H9 (cell line): Measurements from ENCODE around the gene PPP1R14C. TPM values are rescaled to one million over a fixed set of nuclear protein-coding genes. Genes with fewer than 3 reads are reported as not detected.

Experiments
- DNase-seq: peaks from one replicate; pipeline ENCODE4 v3.0.0-alpha.2; 2017
- H2AFZ ChIP-seq: one replicate; pipeline ENCODE4 v1.6.1; 2013; ENCODE audit warnings: mild to moderate bottlenecking, low read length, control low read depth, moderate library complexity
- H2AK5ac ChIP-seq: 2 replicates; pipeline ENCODE4 v1.6.1; 2013; ENCODE audit warnings: low read length, control low read depth, mixed read lengths; ENCODE audit not compliant: insufficient read length
- H2BK120ac ChIP-seq: one replicate; pipeline ENCODE4 v1.6.1; 2013; ENCODE audit warnings: low read depth, mild to moderate bottlenecking, low read length, control low read depth, inconsistent platforms; ENCODE audit not compliant: poor library complexity, severe bottlenecking
- H2BK12ac ChIP-seq: 2 replicates; pipeline ENCODE4 v1.6.1; 2013; ENCODE audit warnings: low read length, control low read depth, mixed read lengths, low read depth; ENCODE audit not compliant: insufficient read length
- H2BK15ac ChIP-seq: 2 replicates; pipeline ENCODE4 v1.6.1; 2013; ENCODE audit warnings: low read depth, low read length, control low read depth
- H2BK20ac ChIP-seq: one replicate; pipeline ENCODE4 v1.6.1; 2013; ENCODE audit warnings: low read depth, mild to moderate bottlenecking, low read length, control low read depth, inconsistent platforms; ENCODE audit not compliant: poor library complexity, severe bottlenecking
- H2BK5ac ChIP-seq: 2 replicates; pipeline ENCODE4 v1.6.1; 2013; ENCODE audit warnings: low read length, control low read depth, mixed read lengths; ENCODE audit not compliant: insufficient read length
- H3K14ac ChIP-seq: 2 replicates; pipeline ENCODE4 v1.6.1; 2013; ENCODE audit warnings: low read length, control low read depth; ENCODE audit not compliant: insufficient read depth
- H3K18ac ChIP-seq: 2 replicates; pipeline ENCODE4 v1.6.1; 2013; ENCODE audit warnings: low read depth, mild to moderate bottlenecking, mixed read lengths, low read length, control low read depth; ENCODE audit not compliant: insufficient read length
- H3K23ac ChIP-seq: 2 replicates; pipeline ENCODE4 v1.6.1; 2013; ENCODE audit warnings: low read length, control low read depth, mixed read lengths, low read depth; ENCODE audit not compliant: insufficient read length
- H3K23me2 ChIP-seq: 2 replicates; pipeline ENCODE4 v1.6.1; 2013; ENCODE audit warnings: low read depth, mild to moderate bottlenecking, mixed read lengths, low read length, control low read depth; ENCODE audit not compliant: insufficient read length, poor library complexity, severe bottlenecking
- H3K27ac ChIP-seq: 2 replicates; pipeline ENCODE4 v1.5.1; 2013; ENCODE audit warnings: low read length, control low read depth, mixed read lengths, low read depth; ENCODE audit not compliant: insufficient read length
- H3K27me3 ChIP-seq: 2 replicates; pipeline ENCODE4 v1.6.1; 2013; ENCODE audit warnings: low read length, control low read depth, inconsistent platforms; ENCODE audit not compliant: insufficient read depth
- H3K4ac ChIP-seq: 2 replicates; pipeline ENCODE4 v1.6.1; 2013; ENCODE audit warnings: low read depth, mild to moderate bottlenecking, control low read depth, inconsistent platforms, low read length, moderate library complexity
- H3K4me1 ChIP-seq: 2 replicates; pipeline ENCODE4 v1.6.1; 2013; ENCODE audit warnings: low read length, control low read depth, inconsistent platforms; ENCODE audit not compliant: insufficient read depth
- H3K4me2 ChIP-seq: 2 replicates; pipeline ENCODE4 v1.6.1; 2013; ENCODE audit warnings: low read length, control low read depth, mixed read lengths; ENCODE audit not compliant: insufficient read length, insufficient read depth
- H3K56ac ChIP-seq: 2 replicates; pipeline ENCODE4 v1.6.1; 2013; ENCODE audit warnings: low read depth, mild to moderate bottlenecking, mixed read lengths, low read length, control low read depth; ENCODE audit not compliant: insufficient read length
- H3K79me1 ChIP-seq: 2 replicates; pipeline ENCODE4 v1.6.1; 2013; ENCODE audit warnings: low read depth, mild to moderate bottlenecking, moderate library complexity, low read length, control low read depth, inconsistent platforms; ENCODE audit not compliant: insufficient read depth, poor library complexity, severe bottlenecking
- H3K79me2 ChIP-seq: 2 replicates; pipeline ENCODE4 v1.6.1; 2013; ENCODE audit warnings: low read length, control low read depth, inconsistent platforms; ENCODE audit not compliant: insufficient read depth
- H3K9ac ChIP-seq: 2 replicates; pipeline ENCODE4 v1.6.1; 2013; ENCODE audit warnings: low read length, control low read depth, mixed read lengths; ENCODE audit not compliant: insufficient read length; ENCODE audit errors: extremely low read depth
- H3K9me3 ChIP-seq: one replicate; pipeline ENCODE4 v1.6.1; 2013; ENCODE audit warnings: low read depth, low read length, inconsistent platforms; ENCODE audit not compliant: control insufficient read depth
- H3T11ph ChIP-seq: one replicate; pipeline ENCODE4 v1.6.1; 2013; ENCODE audit warnings: mild to moderate bottlenecking, low read length, control low read depth, inconsistent platforms
- H4K20me1 ChIP-seq: one replicate; pipeline ENCODE4 v1.6.1; 2013; ENCODE audit not compliant: control insufficient read depth, insufficient read length, insufficient read depth
- H4K5ac ChIP-seq: 2 replicates; pipeline ENCODE4 v1.6.1; 2013; ENCODE audit warnings: low read depth, mild to moderate bottlenecking, mixed read lengths, low read length, control low read depth; ENCODE audit not compliant: insufficient read length
- H4K8ac ChIP-seq: replicated peaks from 2 replicates; pipeline ENCODE4 v1.6.1; 2013; ENCODE audit warnings: low read length, control low read depth, mixed read lengths, low read depth; ENCODE audit not compliant: insufficient read length
- H4K91ac ChIP-seq: 2 replicates; pipeline ENCODE4 v1.6.1; 2013; ENCODE audit warnings: low read depth, mild to moderate bottlenecking, moderate library complexity, mixed read lengths, low read length, control low read depth; ENCODE audit not compliant: insufficient read length
- H3K27ac Mint-ChIP-seq, 3 experiments: 2 replicates in 2 of 3; 3 replicates in 1 of 3; pipeline ENCODE4 v1.8.0; 2020 to 2021; ENCODE audit warnings: mixed read lengths in 3 of 3, mild to moderate bottlenecking in 1 of 3, moderate library complexity in 1 of 3
- H3K27me3 Mint-ChIP-seq: 2 replicates; pipeline ENCODE4 v1.8.0; 2021; ENCODE audit warnings: low read depth, mild to moderate bottlenecking, moderate library complexity, mixed read lengths
- H3K36me3 Mint-ChIP-seq, 3 experiments: 2 replicates in 2 of 3; 3 replicates in 1 of 3; pipeline ENCODE4 v1.8.0; 2020 to 2021; ENCODE audit warnings: low read depth in 3 of 3, mixed read lengths in 3 of 3; ENCODE audit not compliant: insufficient read depth in 1 of 3
- H3K4me1 Mint-ChIP-seq, 2 experiments: 2 replicates each; pipeline ENCODE4 v1.8.0; 2020; ENCODE audit warnings: mixed read lengths in 2 of 2
- H3K4me3 Mint-ChIP-seq, 2 experiments: 2 replicates in 1 of 2; 3 replicates in 1 of 2; pipeline ENCODE4 v1.8.0; 2020 to 2021; ENCODE audit warnings: mild to moderate bottlenecking in 2 of 2, mixed read lengths in 2 of 2, moderate library complexity in 1 of 2
- H3K9me3 Mint-ChIP-seq, 2 experiments: 2 replicates in 1 of 2; 3 replicates in 1 of 2; pipeline ENCODE4 v1.8.0; 2020; ENCODE audit warnings: mild to moderate bottlenecking in 2 of 2, mixed read lengths in 2 of 2, moderate library complexity in 1 of 2
- CTCF ChIP-seq: fragments of 200-600 bp; sonication (generic); conservative IDR thresholded peaks from 3 replicates; pipeline ENCODE4 v1.8.0; 2021; ENCODE audit warnings: antibody characterized with exemption, mild to moderate bottlenecking
- WGBS: extraction: QIAGEN DNeasy Blood & Tissue Kit; methylation state at CpG from one replicate; pipeline ENCODE4 v1.1.7; 2013; ENCODE audit warnings: missing lambda C conversion rate, low lambda C conversion rate, mixed read lengths; ENCODE audit not compliant: insufficient read length; ENCODE audit errors: extremely low coverage; 5-methylcytosine and 5-hydroxymethylcytosine counted together
- total RNA-seq: library from RNA; stranded (reverse); gene quantifications from 2 replicates; pipeline ENCODE4 v1.2.1, GENCODE V29; 2021

PPP1R14C gene
- total RNA-seq, 1 experiment from 2014 or later, result 0.37 TPM

DNA sequence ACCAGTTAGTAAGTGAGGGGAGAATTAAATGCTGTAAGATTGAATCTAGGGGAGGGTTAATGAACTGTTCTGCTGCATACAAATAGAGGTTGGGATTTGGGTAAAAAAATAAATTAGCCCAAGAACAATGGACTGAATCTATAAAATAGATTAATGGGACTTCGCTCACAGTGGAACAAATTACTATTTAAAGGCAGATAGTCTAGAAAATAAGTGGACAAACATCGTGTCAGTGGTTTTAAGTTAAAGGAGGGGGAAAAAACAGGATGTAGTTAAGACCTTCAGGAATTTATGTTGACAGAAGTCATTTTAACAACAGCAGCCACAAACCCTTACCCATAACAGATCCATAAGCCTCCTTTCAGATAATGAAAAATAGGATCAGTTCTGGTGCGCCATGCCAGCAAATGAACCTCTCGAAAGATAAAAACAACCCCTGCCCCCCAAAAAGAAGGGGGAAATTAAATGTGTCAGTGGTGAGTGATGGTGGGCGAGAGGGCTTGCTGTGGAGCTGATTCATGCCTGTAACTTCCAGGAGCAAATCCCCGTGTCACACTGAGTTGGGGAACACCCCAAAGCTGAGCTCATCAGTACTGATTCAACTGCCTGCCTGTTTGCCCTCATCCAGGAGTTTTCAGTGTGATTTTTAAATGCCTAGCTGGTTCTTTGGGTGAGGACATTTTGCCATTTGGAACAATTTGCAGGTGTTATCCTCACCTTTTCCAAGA, 86.8 kb downstream of the PPP1R14C start:
- Mint-ChIP-seq H3K27me3 (peaks cover 65% of the 10 kb centered on the region), H3K4me1 (peaks cover 38 to 40% of the 10 kb centered on the region in 2 experiments), H3K27ac (no peak overlapping the region), H3K9me3 (peaks cover 1 to 3% of the 10 kb centered on the region in 2 experiments; a peak in 2 of 5 replicates), H3K4me3 (no peak overlapping the region), H3K36me3 (no peaks in the 10 kb centered on the region; a peak in 1 of 7 replicates)
- H3K23ac ChIP-seq, result no peak overlapping the region
- peaks cover 6% of the 10 kb centered on the region; the same call in 1 of the 2 replicates for H3K27me3 ChIP-seq
- no peak overlapping the region for H3K56ac ChIP-seq
- no peak overlapping the region for H4K8ac ChIP-seq
- H3K79me2 ChIP-seq, result no peaks in the 10 kb centered on the region
- no peak overlapping the region for H3K27ac ChIP-seq
- no peak overlapping the region for H2BK20ac ChIP-seq
- H2BK5ac ChIP-seq, result no peak overlapping the region
- H3K9me3 ChIP-seq, result no peaks in the 10 kb centered on the region
- H3K4me1 ChIP-seq, result peaks cover 19% of the 10 kb centered on the region
- H4K5ac ChIP-seq, result no peak overlapping the region
- no peaks in the 10 kb centered on the region for H4K20me1 ChIP-seq
- H3K9ac ChIP-seq, result no peak overlapping the region
- no peak overlapping the region for H2AK5ac ChIP-seq
- no peak overlapping the region for H2BK15ac ChIP-seq
- H3K18ac ChIP-seq, result no peak overlapping the region
- H2BK12ac ChIP-seq, result no peak overlapping the region
- H2AFZ ChIP-seq, result no peak overlapping the region
- H3K4ac ChIP-seq, result no peak overlapping the region
- TF ChIP-seq CTCF, result no peak
- H3K14ac ChIP-seq, result no peak overlapping the region
- DNase-seq, result no peak
- H4K91ac ChIP-seq, result no peak overlapping the region
- no peak overlapping the region for H3T11ph ChIP-seq
- H3K23me2 ChIP-seq, result no peaks in the 10 kb centered on the region
- H3K79me1 ChIP-seq, result no peaks in the 10 kb centered on the region
- H3K4me2 ChIP-seq, result no peak overlapping the region
- H2BK120ac ChIP-seq, result no peak overlapping the region
- no CpG with 5 or more reads among the region's 6 CpGs for WGBS
